GM23338 (cell line): ENCODE data around the gene CYP1A2. TPM values are rescaled to one million over a fixed set of nuclear protein-coding genes. Genes with fewer than 3 reads are reported as not detected.
"Not testable (repeated sequence)": the region's sequence is repeated elsewhere in the genome, so short reads cannot be mapped to it uniquely, and the experiment has no call there.

Source experiments
- ATAC-seq: fragments of 200-7000 bp; cut with Tn5 transposase; 3 replicates; pipeline ENCODE4 v1.9.1; 2020
- DNase-seq: peaks from one replicate; pipeline ENCODE4 v3.0.0-alpha.2; 2015; ENCODE audit warnings: low spot score
- H2AFZ ChIP-seq: fragments of 200-600 bp; sonication (generic); 2 replicates; pipeline ENCODE4 v1.8.0; 2016; ENCODE audit warnings: antibody characterized with exemption, mild to moderate bottlenecking, moderate library complexity
- H3F3A ChIP-seq: fragments of 200-600 bp; sonication (generic); replicated peaks from 2 replicates; pipeline ENCODE4 v1.8.0; 2017; ENCODE audit warnings: antibody characterized with exemption, mixed run types, low read depth
- H3K27ac ChIP-seq: fragments of 200-600 bp; sonication (generic); 2 replicates; pipeline ENCODE4 v1.6.1; 2016; ENCODE audit warnings: low read depth
- H3K27me3 ChIP-seq: fragments of 200-600 bp; sonication (generic); 2 replicates; pipeline ENCODE4 v1.8.0; 2016; ENCODE audit warnings: mild to moderate bottlenecking, mixed run types, moderate library complexity; ENCODE audit not compliant: insufficient read depth
- H3K36me3 ChIP-seq: fragments of 200-600 bp; sonication (generic); 2 replicates; pipeline ENCODE4 v1.8.0; 2016; ENCODE audit warnings: mild to moderate bottlenecking; ENCODE audit not compliant: insufficient read depth
- H3K4me1 ChIP-seq: fragments of 200-600 bp; sonication (generic); 2 replicates; pipeline ENCODE4 v1.8.0; 2016; ENCODE audit warnings: mild to moderate bottlenecking, moderate library complexity; ENCODE audit not compliant: insufficient read depth
- H3K4me2 ChIP-seq: fragments of 200-600 bp; sonication (generic); 2 replicates; pipeline ENCODE4 v1.7.1; 2017; ENCODE audit warnings: mixed run types
- H3K4me3 ChIP-seq: fragments of 200-600 bp; sonication (generic); 2 replicates; pipeline ENCODE4 v1.6.1; 2016; ENCODE audit warnings: mixed run types
- H3K79me2 ChIP-seq: fragments of 200-600 bp; sonication (generic); replicated peaks from 2 replicates; pipeline ENCODE4 v1.8.0; 2017; ENCODE audit warnings: mild to moderate bottlenecking; ENCODE audit not compliant: insufficient read depth
- H3K9me2 ChIP-seq: fragments of 200-600 bp; sonication (generic); 2 replicates; pipeline ENCODE4 v1.8.0; 2017; ENCODE audit not compliant: insufficient read depth
- H4K20me1 ChIP-seq: fragments of 200-600 bp; sonication (generic); replicated peaks from 2 replicates; pipeline ENCODE4 v1.8.0; 2017; ENCODE audit warnings: mild to moderate bottlenecking; ENCODE audit not compliant: insufficient read depth
- H3K27ac Mint-ChIP-seq: 2 replicates; pipeline ENCODE4 v1.8.0; 2020; ENCODE audit warnings: inconsistent platforms, mild to moderate bottlenecking, moderate library complexity, mixed read lengths
- H3K27me3 Mint-ChIP-seq: 3 replicates; pipeline ENCODE4 v1.8.0; 2022; ENCODE audit warnings: low read depth, mild to moderate bottlenecking, moderate library complexity, mixed read lengths, inconsistent platforms; ENCODE audit not compliant: insufficient read depth, poor library complexity
- H3K36me3 Mint-ChIP-seq: 3 replicates; pipeline ENCODE4 v1.8.0; 2021; ENCODE audit warnings: low read depth, mild to moderate bottlenecking, inconsistent platforms, moderate library complexity, mixed read lengths
- H3K4me1 Mint-ChIP-seq: 3 replicates; pipeline ENCODE4 v1.8.0; 2020; ENCODE audit warnings: mild to moderate bottlenecking, inconsistent platforms, mixed read lengths
- H3K4me3 Mint-ChIP-seq: 3 replicates; pipeline ENCODE4 v1.8.0; 2021; ENCODE audit warnings: moderate library complexity, mild to moderate bottlenecking, inconsistent platforms, mixed read lengths
- H3K9me3 Mint-ChIP-seq: 3 replicates; pipeline ENCODE4 v1.8.0; 2020; ENCODE audit warnings: moderate library complexity, mild to moderate bottlenecking, inconsistent platforms, mixed read lengths
- CREB1 ChIP-seq: fragments of 250-450 bp; sonication (Bioruptor Pico); IDR thresholded peaks from 2 replicates; pipeline ENCODE4 v1.5.0; 2020; ENCODE audit warnings: low read depth, mild to moderate bottlenecking, moderate library complexity
- CTCF ChIP-seq, 2 experiments: fragments of 200-600 bp in 1 of 2; sonication (generic) in 1 of 2; conservative IDR thresholded peaks; 2 replicates each; pipeline versions ENCODE4 v1.5.1 to v1.6.1; 2016 to 2017; ENCODE audit warnings: antibody characterized with exemption in 2 of 2, low read depth in 2 of 2, mild to moderate bottlenecking in 2 of 2, moderate library complexity in 1 of 2
- EZH2phosphoT487 ChIP-seq: fragments of 200-600 bp; sonication (generic); IDR thresholded peaks from one replicate; pipeline ENCODE4 v1.8.1; 2018; ENCODE audit warnings: antibody characterized with exemption; ENCODE audit not compliant: unreplicated experiment
- JUNB ChIP-seq: IDR thresholded peaks from one replicate; pipeline ENCODE4 v1.6.1; 2016; ENCODE audit warnings: antibody characterized with exemption; ENCODE audit not compliant: unreplicated experiment
- NANOG ChIP-seq: IDR thresholded peaks from 2 replicates; pipeline ENCODE4 v1.6.1; 2016; ENCODE audit warnings: antibody characterized with exemption, borderline replicate concordance
- POLR2AphosphoS5 ChIP-seq: IDR thresholded peaks from 2 replicates; pipeline ENCODE4 v1.6.1; 2016; ENCODE audit warnings: antibody characterized with exemption, low read depth
- REST ChIP-seq: IDR thresholded peaks from one replicate; pipeline ENCODE4 v1.6.1; 2018; ENCODE audit warnings: antibody characterized with exemption; ENCODE audit not compliant: unreplicated experiment
- STAT1 ChIP-seq: IDR thresholded peaks from one replicate; pipeline ENCODE4 v1.6.1; 2016; ENCODE audit warnings: antibody characterized with exemption; ENCODE audit not compliant: unreplicated experiment
- ZNF114 ChIP-seq: fragments of 250-450 bp; sonication (Bioruptor Pico); IDR thresholded peaks from 2 replicates; pipeline ENCODE4 v1.5.0; 2020; ENCODE audit warnings: mild to moderate bottlenecking, moderate library complexity
- ZNF331 ChIP-seq: fragments of 250-450 bp; sonication (Bioruptor Pico); IDR thresholded peaks from 2 replicates; pipeline ENCODE4 v1.5.0; 2020; ENCODE audit warnings: low read depth, mild to moderate bottlenecking, moderate library complexity
- polyA plus RNA-seq: library from polyadenylated mRNA; unstranded; fragments of >200 nt; fragmentation: Nextera tagmentation; extraction: Ambion mirVana; gene quantifications from 2 replicates; pipeline ENCODE4 v1.2.1, GENCODE V29; 2016
- total RNA-seq: library from RNA; depleted of rRNA; stranded (reverse); fragments of >200 nt; shearing (Covaris generic); gene quantifications from 2 replicates; pipeline ENCODE4 v1.2.3, GENCODE V29; 2014
- TF ChIP-seq, protein P1 (sequence below): fragments of 250-450 bp; sonication (Bioruptor Pico); IDR thresholded peaks from 2 replicates; pipeline ENCODE4 v1.5.0; 2020; ENCODE audit warnings: mild to moderate bottlenecking, moderate library complexity

CYP1A2 gene
- total and polyA plus RNA-seq, 2 experiments from 2014 or later: not detected

DNA sequence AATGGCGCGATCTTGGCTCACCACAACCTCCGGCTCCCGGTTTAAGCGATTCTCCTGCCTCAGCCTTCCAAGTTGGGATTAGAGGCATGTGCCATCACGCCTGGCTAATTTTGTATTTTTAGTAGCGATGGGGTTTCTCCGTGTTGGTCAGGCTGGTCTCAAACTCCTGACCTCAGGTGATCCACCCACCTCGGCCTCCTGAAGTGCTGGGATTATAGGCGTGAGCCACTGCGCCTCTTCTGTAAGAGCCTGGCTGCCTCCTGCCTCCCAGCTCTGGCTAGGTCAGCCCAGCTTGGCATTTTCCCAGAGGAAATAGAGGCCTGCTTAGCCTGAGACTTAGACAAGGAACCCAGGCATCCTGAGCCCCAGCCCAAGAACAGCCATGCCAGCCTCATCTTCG is 37.4 kb downstream of the CYP1A2 start:
- not testable (repeated sequence) for H3K4me2 ChIP-seq, H3K36me3 ChIP-seq, H3K9me3 Mint-ChIP-seq, H3F3A ChIP-seq, ATAC-seq, H3K27ac Mint-ChIP-seq, DNase-seq, H2AFZ ChIP-seq, H3K27ac ChIP-seq, H3K9me2 ChIP-seq, H3K36me3 Mint-ChIP-seq, H3K27me3 ChIP-seq, H3K4me3 Mint-ChIP-seq, H3K4me3 ChIP-seq
- Mint-ChIP-seq H3K27me3 (peaks cover 26% of the 10 kb centered on the region), H3K4me1 (peaks cover 40% of the 10 kb centered on the region)
- Histone ChIP-seq H3K79me2 (peaks cover 14% of the 10 kb centered on the region), H4K20me1 (peaks cover 50% of the 10 kb centered on the region), H3K4me1 (peaks cover 34% of the 10 kb centered on the region)

DNA sequence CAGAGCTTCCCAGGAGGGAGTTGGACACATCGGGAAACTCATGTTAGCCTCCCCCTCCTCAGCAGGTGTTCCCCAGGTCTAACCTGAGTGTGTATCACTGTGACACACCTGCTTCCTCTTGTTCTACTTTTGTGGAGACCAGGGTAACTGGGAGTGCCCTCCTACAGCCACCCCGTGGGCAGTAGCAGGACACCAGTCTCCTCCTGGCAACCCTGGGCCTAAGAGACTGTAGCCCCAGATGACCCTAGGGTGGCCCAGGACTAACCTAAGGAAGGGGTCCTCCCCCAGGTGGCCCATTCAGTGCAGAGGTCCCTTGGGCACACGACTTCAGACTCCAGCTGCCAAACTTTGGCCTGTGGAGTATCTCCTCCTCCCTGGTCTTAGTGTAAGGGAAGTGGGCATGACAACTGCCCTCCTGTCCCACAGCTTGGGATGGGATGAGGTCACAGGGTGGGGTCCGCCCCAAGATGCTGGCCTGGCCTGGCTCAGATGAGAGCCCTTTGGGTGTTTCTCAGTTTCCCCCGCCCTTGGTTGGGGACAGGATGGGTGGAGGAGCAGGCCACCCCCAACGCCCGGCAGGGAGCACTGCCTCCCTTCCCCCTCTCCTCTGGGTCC is 38.0 kb downstream of the CYP1A2 start:
- no peak overlapping the region for H3K4me2 ChIP-seq
- no peak overlapping the region for H3K4me3 ChIP-seq
- Mint-ChIP-seq H3K4me1 (peaks cover 35% of the 10 kb centered on the region), H3K27ac (no peak overlapping the region), H3K27me3 (peaks cover 21% of the 10 kb centered on the region), H3K9me3 (no peaks in the 10 kb centered on the region), H3K4me3 (no peak overlapping the region), H3K36me3 (no peaks in the 10 kb centered on the region)
- H3K4me1 ChIP-seq: peaks cover 34% of the 10 kb centered on the region
- DNase-seq (no peak), ATAC-seq (no peak)
- H3K27ac ChIP-seq: no peak overlapping the region
- H3K36me3 ChIP-seq: no peaks in the 10 kb centered on the region
- peaks cover 50% of the 10 kb centered on the region for H4K20me1 ChIP-seq
- peaks cover 7% of the 10 kb centered on the region for H3F3A ChIP-seq
- H2AFZ ChIP-seq: no peak overlapping the region
- peaks cover 20% of the 10 kb centered on the region for H3K79me2 ChIP-seq
- no peaks in the 10 kb centered on the region for H3K9me2 ChIP-seq
- no peaks in the 10 kb centered on the region for H3K27me3 ChIP-seq
- no peak for TF ChIP-seq ZNF331 (CRISPR knock-in tag)
- TF ChIP-seq, protein P1, sequence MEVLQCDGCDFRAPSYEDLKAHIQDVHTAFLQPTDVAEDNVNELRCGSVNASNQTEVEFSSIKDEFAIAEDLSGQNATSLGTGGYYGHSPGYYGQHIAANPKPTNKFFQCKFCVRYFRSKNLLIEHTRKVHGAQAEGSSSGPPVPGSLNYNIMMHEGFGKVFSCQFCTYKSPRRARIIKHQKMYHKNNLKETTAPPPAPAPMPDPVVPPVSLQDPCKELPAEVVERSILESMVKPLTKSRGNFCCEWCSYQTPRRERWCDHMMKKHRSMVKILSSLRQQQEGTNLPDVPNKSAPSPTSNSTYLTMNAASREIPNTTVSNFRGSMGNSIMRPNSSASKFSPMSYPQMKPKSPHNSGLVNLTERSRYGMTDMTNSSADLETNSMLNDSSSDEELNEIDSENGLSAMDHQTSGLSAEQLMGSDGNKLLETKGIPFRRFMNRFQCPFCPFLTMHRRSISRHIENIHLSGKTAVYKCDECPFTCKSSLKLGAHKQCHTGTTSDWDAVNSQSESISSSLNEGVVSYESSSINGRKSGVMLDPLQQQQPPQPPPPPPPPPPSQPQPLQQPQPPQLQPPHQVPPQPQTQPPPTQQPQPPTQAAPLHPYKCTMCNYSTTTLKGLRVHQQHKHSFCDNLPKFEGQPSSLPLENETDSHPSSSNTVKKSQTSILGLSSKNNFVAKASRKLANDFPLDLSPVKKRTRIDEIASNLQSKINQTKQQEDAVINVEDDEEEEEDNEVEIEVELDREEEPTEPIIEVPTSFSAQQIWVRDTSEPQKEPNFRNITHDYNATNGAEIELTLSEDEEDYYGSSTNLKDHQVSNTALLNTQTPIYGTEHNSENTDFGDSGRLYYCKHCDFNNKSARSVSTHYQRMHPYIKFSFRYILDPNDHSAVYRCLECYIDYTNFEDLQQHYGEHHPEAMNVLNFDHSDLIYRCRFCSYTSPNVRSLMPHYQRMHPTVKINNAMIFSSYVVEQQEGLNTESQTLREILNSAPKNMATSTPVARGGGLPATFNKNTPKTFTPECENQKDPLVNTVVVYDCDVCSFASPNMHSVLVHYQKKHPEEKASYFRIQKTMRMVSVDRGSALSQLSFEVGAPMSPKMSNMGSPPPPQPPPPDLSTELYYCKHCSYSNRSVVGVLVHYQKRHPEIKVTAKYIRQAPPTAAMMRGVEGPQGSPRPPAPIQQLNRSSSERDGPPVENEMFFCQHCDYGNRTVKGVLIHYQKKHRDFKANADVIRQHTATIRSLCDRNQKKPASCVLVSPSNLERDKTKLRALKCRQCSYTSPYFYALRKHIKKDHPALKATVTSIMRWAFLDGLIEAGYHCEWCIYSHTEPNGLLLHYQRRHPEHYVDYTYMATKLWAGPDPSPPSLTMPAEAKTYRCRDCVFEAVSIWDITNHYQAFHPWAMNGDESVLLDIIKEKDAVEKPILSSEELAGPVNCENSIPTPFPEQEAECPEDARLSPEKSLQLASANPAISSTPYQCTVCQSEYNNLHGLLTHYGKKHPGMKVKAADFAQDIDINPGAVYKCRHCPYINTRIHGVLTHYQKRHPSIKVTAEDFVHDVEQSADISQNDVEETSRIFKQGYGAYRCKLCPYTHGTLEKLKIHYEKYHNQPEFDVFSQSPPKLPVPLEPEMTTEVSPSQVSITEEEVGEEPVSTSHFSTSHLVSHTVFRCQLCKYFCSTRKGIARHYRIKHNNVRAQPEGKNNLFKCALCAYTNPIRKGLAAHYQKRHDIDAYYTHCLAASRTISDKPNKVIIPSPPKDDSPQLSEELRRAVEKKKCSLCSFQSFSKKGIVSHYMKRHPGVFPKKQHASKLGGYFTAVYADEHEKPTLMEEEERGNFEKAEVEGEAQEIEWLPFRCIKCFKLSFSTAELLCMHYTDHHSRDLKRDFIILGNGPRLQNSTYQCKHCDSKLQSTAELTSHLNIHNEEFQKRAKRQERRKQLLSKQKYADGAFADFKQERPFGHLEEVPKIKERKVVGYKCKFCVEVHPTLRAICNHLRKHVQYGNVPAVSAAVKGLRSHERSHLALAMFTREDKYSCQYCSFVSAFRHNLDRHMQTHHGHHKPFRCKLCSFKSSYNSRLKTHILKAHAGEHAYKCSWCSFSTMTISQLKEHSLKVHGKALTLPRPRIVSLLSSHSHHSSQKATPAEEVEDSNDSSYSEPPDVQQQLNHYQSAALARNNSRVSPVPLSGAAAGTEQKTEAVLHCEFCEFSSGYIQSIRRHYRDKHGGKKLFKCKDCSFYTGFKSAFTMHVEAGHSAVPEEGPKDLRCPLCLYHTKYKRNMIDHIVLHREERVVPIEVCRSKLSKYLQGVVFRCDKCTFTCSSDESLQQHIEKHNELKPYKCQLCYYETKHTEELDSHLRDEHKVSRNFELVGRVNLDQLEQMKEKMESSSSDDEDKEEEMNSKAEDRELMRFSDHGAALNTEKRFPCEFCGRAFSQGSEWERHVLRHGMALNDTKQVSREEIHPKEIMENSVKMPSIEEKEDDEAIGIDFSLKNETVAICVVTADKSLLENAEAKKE (CRISPR knock-in tag): no peak
- TF ChIP-seq EZH2phosphoT487: no peak
- no peak for TF ChIP-seq CREB1
- TF ChIP-seq JUNB: no peak
- no peak for TF ChIP-seq NANOG
- no peak for TF ChIP-seq POLR2AphosphoS5
- TF ChIP-seq REST: no peak
- TF ChIP-seq CTCF (conservative IDR thresholded peaks at IDR 0.05; ENCODE audit: low read depth in 2 of 2): no peak
- TF ChIP-seq STAT1: no peak
- TF ChIP-seq ZNF114 (CRISPR knock-in tag): no peak
